Activated CD4-positive, alpha-beta T cell treated with anti-CD3 and anti-CD28 coated beads, Interleukin-10, Interleukin-2, amounts not matched to agents 100 ng/mL and 50 ng/mL, durations not matched to agents 16 hours and 8 hours (primary cell): ENCODE results near the gene MAMLD1.

Experiments used
- DNase-seq: peaks from one replicate; pipeline ENCODE4 v3.0.0-alpha.2; 2020

The MAMLD1 gene

GRCh38 chrX:150465326-150465725 lies 102.2 kb downstream of the MAMLD1 start:
- no peak for DNase-seq

- peak; percentile 44 for DNase-seq
These were observed 103.0 kb downstream of the MAMLD1 start for GRCh38 chrX:150465881-150466775.

- DNase-seq = no peak
These were observed 109.2 kb downstream of the MAMLD1 start for GRCh38 chrX:150472306-150472705.

- no peak for DNase-seq
These were observed 110.3 kb downstream of the MAMLD1 start for GRCh38 chrX:150473371-150473770.

GRCh38 chrX:150475461-150475860 lies 112.3 kb downstream of the MAMLD1 start:
- no peak for DNase-seq

GRCh38 chrX:150476164-150476699 lies 113.1 kb downstream of the MAMLD1 start:
- no peak for DNase-seq

GRCh38 chrX:150477371-150477770 lies 114.3 kb downstream of the MAMLD1 start:
- no peak for DNase-seq

- peak; percentile 81 for DNase-seq
These were observed 115.7 kb downstream of the MAMLD1 start for GRCh38 chrX:150478496-150479492.

GRCh38 chrX:150482537-150483206 lies 119.6 kb downstream of the MAMLD1 start:
- peak; percentile 95 for DNase-seq

- no peak for DNase-seq
These were observed 120.4 kb downstream of the MAMLD1 start for GRCh38 chrX:150483356-150483985.

GRCh38 chrX:150486011-150486410 lies 122.9 kb downstream of the MAMLD1 start:
- peak; percentile 79 for DNase-seq

GRCh38 chrX:150487369-150488094 lies 124.4 kb downstream of the MAMLD1 start:
- DNase-seq = no peak

GRCh38 chrX:150489359-150490015 lies 126.4 kb downstream of the MAMLD1 start:
- no peak for DNase-seq

GRCh38 chrX:150495496-150495895 lies 132.4 kb downstream of the MAMLD1 start:
- DNase-seq = no peak

GRCh38 chrX:150499240-150499639 lies 136.1 kb downstream of the MAMLD1 start:
- DNase-seq = no peak

- DNase-seq = no peak
These were observed 139.0 kb downstream of the MAMLD1 start for GRCh38 chrX:150502091-150502490.

GRCh38 chrX:150502979-150503897 lies 140.1 kb downstream of the MAMLD1 start:
- peak; percentile 32 for DNase-seq

GRCh38 chrX:150503898-150504219 lies 140.7 kb downstream of the MAMLD1 start:
- no peak for DNase-seq

- DNase-seq = no peak
These were observed 141.5 kb downstream of the MAMLD1 start for GRCh38 chrX:150504397-150505182.
